Smooth muscle cell (in vitro differentiated cells): ENCODE measurements around the gene TBC1D7. TPM values are rescaled to one million over a fixed set of nuclear protein-coding genes. Genes with fewer than 3 reads are reported as not detected.

Source experiments
- DNase-seq: peaks from one replicate; lab custom pipeline; 2025; ENCODE audit not compliant: unreplicated experiment; lab: John Stamatoyannopoulos, UW
- H2AFZ ChIP-seq: fragments of 200-600 bp; sonication (generic); 2 replicates; pipeline ENCODE4 v1.6.0; 2016; ENCODE audit warnings: antibody characterized with exemption, low read depth, mild to moderate bottlenecking
- H3F3A ChIP-seq: fragments of 200-600 bp; sonication (generic); 2 replicates; pipeline ENCODE4 v1.6.0; 2017; ENCODE audit warnings: antibody characterized with exemption, low read depth
- H3K27ac ChIP-seq: fragments of 200-600 bp; sonication (generic); 2 replicates; pipeline ENCODE4 v1.5.1; 2016; ENCODE audit warnings: low read depth, mild to moderate bottlenecking
- H3K27me3 ChIP-seq: fragments of 200-600 bp; sonication (generic); 2 replicates; pipeline ENCODE4 v1.6.1; 2016; ENCODE audit warnings: low read depth, mild to moderate bottlenecking
- H3K36me3 ChIP-seq: fragments of 200-600 bp; sonication (generic); 2 replicates; pipeline ENCODE4 v1.5.1; 2016; ENCODE audit warnings: low read depth
- H3K4me1 ChIP-seq: fragments of 200-600 bp; sonication (generic); 2 replicates; pipeline ENCODE4 v1.5.1; 2016; ENCODE audit warnings: low read depth
- H3K4me2 ChIP-seq: fragments of 200-600 bp; sonication (generic); 2 replicates; pipeline ENCODE4 v1.6.0; 2016; ENCODE audit warnings: mild to moderate bottlenecking
- H3K4me3 ChIP-seq: fragments of 200-600 bp; sonication (generic); 2 replicates; pipeline ENCODE4 v1.5.1; 2016; ENCODE audit warnings: mild to moderate bottlenecking
- H3K79me2 ChIP-seq: fragments of 200-600 bp; sonication (generic); 2 replicates; pipeline ENCODE4 v1.6.0; 2016; ENCODE audit warnings: low read depth, mild to moderate bottlenecking
- H3K9ac ChIP-seq: fragments of 200-600 bp; sonication (generic); 2 replicates; pipeline ENCODE4 v1.6.0; 2016; ENCODE audit warnings: low read depth
- H3K9me3 ChIP-seq: fragments of 200-600 bp; sonication (generic); replicated peaks from 2 replicates; pipeline ENCODE4 v1.5.1; 2016; ENCODE audit warnings: low read depth
- H4K20me1 ChIP-seq: fragments of 200-600 bp; sonication (generic); 2 replicates; pipeline ENCODE4 v1.6.0; 2016; ENCODE audit warnings: low read depth
- CTCF ChIP-seq: fragments of 200-600 bp; sonication (generic); IDR thresholded peaks from 2 replicates; pipeline ENCODE4 v1.5.1; 2017; ENCODE audit warnings: borderline replicate concordance, mild to moderate bottlenecking, antibody characterized with exemption; ENCODE audit not compliant: insufficient read depth, poor library complexity, severe bottlenecking
- WGBS: methylation state at CpG from one replicate; pipeline ENCODE4 v1.1.7; 2016; ENCODE audit warnings: low lambda C conversion rate; 5-methylcytosine and 5-hydroxymethylcytosine counted together
- polyA plus RNA-seq: library from polyadenylated mRNA; unstranded; fragments of >200 nt; fragmentation: Nextera tagmentation; extraction: Ambion mirVana; gene quantifications from 2 replicates; pipeline ENCODE4 v1.2.1, GENCODE V29; 2016
- total RNA-seq: library from RNA; depleted of rRNA; stranded (reverse); fragments of >200 nt; gene quantifications from 2 replicates; pipeline ENCODE4 v1.2.3, GENCODE V29; 2014

The TBC1D7 gene
- total and polyA plus RNA-seq, 2 experiments from 2014 or later: 21.1 to 39.6 TPM

- Histone ChIP-seq H3K9me3 (no peaks in the 10 kb centered on the region), H2AFZ (no peak overlapping the region), H4K20me1 (no peaks in the 10 kb centered on the region), H3K27me3 (no peaks in the 10 kb centered on the region), H3K4me3 (no peak overlapping the region), H3K4me1 (peaks cover 11% of the 10 kb centered on the region), H3K27ac (no peak overlapping the region), H3K36me3 (peaks cover 5% of the 10 kb centered on the region), H3K9ac (no peak overlapping the region), H3F3A (peaks cover 3% of the 10 kb centered on the region), H3K79me2 (no peaks in the 10 kb centered on the region), H3K4me2 (no peak overlapping the region)
- 95% methylated on average over 1 of the region's 1 CpG for WGBS
- no peak for DNase-seq
- no peak for TF ChIP-seq CTCF
Observed at GRCh38 chr6:13308332-13308731, 20.0 kb downstream of the TBC1D7 start.

- peaks cover 5% of the 10 kb centered on the region for H3K36me3 ChIP-seq
- no peaks in the 10 kb centered on the region for H3K79me2 ChIP-seq
- 81% methylated on average over 7 of the region's 7 CpGs for WGBS
- H3K9me3 ChIP-seq: no peaks in the 10 kb centered on the region
- H3K4me2 ChIP-seq: no peak overlapping the region
- TF ChIP-seq CTCF: no peak
- no peak for DNase-seq
- no peak overlapping the region for H3K4me3 ChIP-seq
- peak overlapping the region; percentile 33 for H3K27ac ChIP-seq
- no peaks in the 10 kb centered on the region for H4K20me1 ChIP-seq
- H3K27me3 ChIP-seq: no peaks in the 10 kb centered on the region
- H2AFZ ChIP-seq: no peak overlapping the region
- peaks cover 11% of the 10 kb centered on the region for H3K4me1 ChIP-seq
- H3K9ac ChIP-seq: no peak overlapping the region
- peaks cover 7% of the 10 kb centered on the region for H3F3A ChIP-seq
Observed at GRCh38 chr6:13307508-13307995, 20.8 kb downstream of the TBC1D7 start.

- Histone ChIP-seq H2AFZ (no peak overlapping the region), H3K27ac (no peak overlapping the region), H3K4me2 (no peak overlapping the region), H3K4me1 (peaks cover 11% of the 10 kb centered on the region), H4K20me1 (no peaks in the 10 kb centered on the region), H3K36me3 (peaks cover 5% of the 10 kb centered on the region), H3K9me3 (no peaks in the 10 kb centered on the region), H3K9ac (no peak overlapping the region), H3F3A (peaks cover 7% of the 10 kb centered on the region), H3K27me3 (no peaks in the 10 kb centered on the region), H3K79me2 (no peaks in the 10 kb centered on the region), H3K4me3 (no peak overlapping the region)
- WGBS: 88% methylated on average over 1 of the region's 1 CpG
- TF ChIP-seq CTCF: no peak
- DNase-seq: no peak
Observed at GRCh38 chr6:13305791-13306190, 22.5 kb downstream of the TBC1D7 start.

- DNase-seq: no peak
- no peak overlapping the region for H2AFZ ChIP-seq
Observed at GRCh38 chr6:13305288-13305687, 23.0 kb downstream of the TBC1D7 start.

More at GRCh38 chr6:13305288-13305687, 23.0 kb downstream of the TBC1D7 start:
- no peaks in the 10 kb centered on the region for H3K27me3 ChIP-seq
- H3K9me3 ChIP-seq: no peaks in the 10 kb centered on the region
- H3K4me3 ChIP-seq: no peak overlapping the region
- peak overlapping the region; percentile 89 for H3K27ac ChIP-seq
- H3K9ac ChIP-seq: no peak overlapping the region
- TF ChIP-seq CTCF: no peak
- peaks cover 11% of the 10 kb centered on the region for H3K4me1 ChIP-seq
- peaks cover 7% of the 10 kb centered on the region for H3F3A ChIP-seq
- H3K4me2 ChIP-seq: no peak overlapping the region
- no peaks in the 10 kb centered on the region for H4K20me1 ChIP-seq
- peaks cover 5% of the 10 kb centered on the region for H3K36me3 ChIP-seq
- no peaks in the 10 kb centered on the region for H3K79me2 ChIP-seq
- 81% methylated on average over 4 of the region's 4 CpGs for WGBS
